Stimulated activated CD8-positive, alpha-beta memory T cell treated with anti-CD3 and anti-CD28 coated beads, Interleukin-15, amount 100 ng/mL, for 48 hours (primary cell): ENCODE data around the gene TFE3.
"Not testable (repeated sequence)": the region's sequence is repeated elsewhere in the genome, so short reads cannot be mapped to it uniquely, and the experiment has no call there.

Experiments used
- DNase-seq, 2 donors: peaks; one replicate each; pipeline ENCODE4 v3.0.0-alpha.2; 2020; ENCODE audit warnings: low read depth in 2 of 2

Gene TFE3

GRCh38 chrX:49001521-49002090 lies 41.6 kb downstream of the TFE3 start:
- peak; percentile 28 to 39 for DNase-seq

GRCh38 chrX:49000636-49001035 lies 42.5 kb downstream of the TFE3 start:
- no peak for DNase-seq

- DNase-seq, result no peak
Observed at GRCh38 chrX:48999030-48999429, 44.1 kb downstream of the TFE3 start.

- DNase-seq, result no peak
Observed at GRCh38 chrX:48998391-48998790, 44.8 kb downstream of the TFE3 start.

- DNase-seq, result no peak
Observed at GRCh38 chrX:48997865-48998264, 45.3 kb downstream of the TFE3 start.

GRCh38 chrX:48997455-48997854 lies 45.7 kb downstream of the TFE3 start:
- DNase-seq, result no peak

GRCh38 chrX:48996969-48997368 lies 46.2 kb downstream of the TFE3 start:
- DNase-seq, result no peak

GRCh38 chrX:48992341-48992740 lies 50.8 kb downstream of the TFE3 start:
- DNase-seq, result no peak

- no peak for DNase-seq
Observed at GRCh38 chrX:48989483-48989882, 53.7 kb downstream of the TFE3 start.

- DNase-seq, result no peak
Observed at GRCh38 chrX:48983896-48984295, 59.3 kb downstream of the TFE3 start.

- DNase-seq, result no peak
Observed at GRCh38 chrX:48983081-48983480, 60.1 kb downstream of the TFE3 start.

- DNase-seq, result no peak
Observed at GRCh38 chrX:48981178-48981577, 62.0 kb downstream of the TFE3 start.

- DNase-seq, result not testable (repeated sequence)
Observed at GRCh38 chrX:48980341-48980740, 62.8 kb downstream of the TFE3 start.
